GM18502 (cell line): ENCODE measurements around the gene PRR35.

Experiments
- ATAC-seq: cut with Tn5 transposase; IDR thresholded peaks from one replicate; pipeline ENCODE4 v1.9.1; 2021; ENCODE audit warnings: mild to moderate bottlenecking; ENCODE audit not compliant: unreplicated experiment, poor library complexity

The PRR35 gene

DNA sequence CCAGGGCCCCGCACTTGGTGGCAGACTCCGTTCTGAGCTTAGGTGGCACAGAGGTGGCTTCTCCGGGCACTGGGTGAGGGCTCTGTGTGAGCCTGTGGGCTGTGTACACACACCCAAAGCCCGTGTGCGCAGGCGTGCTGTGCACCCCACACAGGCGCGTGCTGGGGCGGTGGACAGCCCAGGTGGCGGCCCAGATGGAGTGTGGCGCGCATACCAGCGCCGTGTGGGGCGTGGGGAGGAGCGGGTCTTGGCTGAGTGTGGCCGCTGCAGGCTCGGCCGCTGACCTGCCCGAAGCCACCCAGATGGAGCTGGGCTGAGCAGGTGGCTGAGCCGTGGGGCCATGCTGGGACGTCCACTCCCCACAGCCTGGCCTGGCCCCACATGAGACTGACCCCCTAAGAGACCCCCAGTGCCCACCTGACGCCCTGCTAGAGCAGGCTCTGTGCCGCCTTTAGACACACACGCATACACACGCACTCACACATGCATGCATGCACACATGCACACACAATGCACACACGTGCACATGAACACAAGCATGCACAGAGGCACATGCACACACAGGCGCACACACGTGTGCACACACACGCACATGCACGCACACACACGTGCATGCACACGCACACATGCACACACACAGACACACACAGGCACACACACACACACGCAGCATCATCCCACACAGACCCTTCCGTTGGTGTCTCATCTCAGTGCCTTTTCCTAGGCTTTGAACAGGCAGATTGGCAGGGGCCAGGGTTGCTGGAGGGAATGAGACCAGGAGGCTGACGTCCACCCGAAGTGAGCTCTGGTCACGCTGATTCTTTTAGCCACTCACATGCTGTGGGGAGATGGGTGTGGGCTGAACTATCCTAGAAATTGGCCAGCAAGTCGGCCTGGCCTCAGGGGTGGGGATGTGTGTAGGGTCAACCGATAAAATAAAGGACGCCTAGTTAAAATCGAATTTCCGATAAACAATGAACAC, 2.1 kb downstream of the PRR35 start:
- no peak for ATAC-seq

DNA sequence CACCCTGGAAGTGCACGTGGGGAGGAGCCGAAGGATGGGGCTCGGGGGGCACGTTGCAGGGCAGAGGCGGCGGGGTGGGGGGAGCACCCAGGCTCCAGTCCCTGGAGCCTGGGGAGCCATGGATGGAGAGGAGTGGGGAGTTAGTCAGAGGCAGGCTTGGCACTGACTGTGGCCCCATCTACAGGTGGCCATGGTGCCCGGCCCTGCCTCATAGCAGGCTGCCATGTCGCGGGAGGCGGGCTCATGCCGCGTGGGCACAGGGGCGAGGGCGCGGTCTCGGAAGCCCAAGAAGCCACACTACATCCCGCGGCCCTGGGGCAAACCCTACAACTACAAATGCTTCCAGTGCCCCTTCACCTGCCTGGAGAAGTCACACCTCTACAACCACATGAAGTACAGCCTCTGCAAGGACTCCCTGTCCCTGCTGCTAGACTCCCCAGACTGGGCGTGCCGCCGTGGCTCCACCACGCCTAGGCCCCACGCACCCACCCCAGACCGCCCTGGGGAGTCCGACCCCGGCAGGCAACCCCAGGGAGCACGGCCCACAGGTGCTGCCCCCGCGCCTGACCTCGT, 3.0 kb downstream of the PRR35 start:
- ATAC-seq = no peak

DNA sequence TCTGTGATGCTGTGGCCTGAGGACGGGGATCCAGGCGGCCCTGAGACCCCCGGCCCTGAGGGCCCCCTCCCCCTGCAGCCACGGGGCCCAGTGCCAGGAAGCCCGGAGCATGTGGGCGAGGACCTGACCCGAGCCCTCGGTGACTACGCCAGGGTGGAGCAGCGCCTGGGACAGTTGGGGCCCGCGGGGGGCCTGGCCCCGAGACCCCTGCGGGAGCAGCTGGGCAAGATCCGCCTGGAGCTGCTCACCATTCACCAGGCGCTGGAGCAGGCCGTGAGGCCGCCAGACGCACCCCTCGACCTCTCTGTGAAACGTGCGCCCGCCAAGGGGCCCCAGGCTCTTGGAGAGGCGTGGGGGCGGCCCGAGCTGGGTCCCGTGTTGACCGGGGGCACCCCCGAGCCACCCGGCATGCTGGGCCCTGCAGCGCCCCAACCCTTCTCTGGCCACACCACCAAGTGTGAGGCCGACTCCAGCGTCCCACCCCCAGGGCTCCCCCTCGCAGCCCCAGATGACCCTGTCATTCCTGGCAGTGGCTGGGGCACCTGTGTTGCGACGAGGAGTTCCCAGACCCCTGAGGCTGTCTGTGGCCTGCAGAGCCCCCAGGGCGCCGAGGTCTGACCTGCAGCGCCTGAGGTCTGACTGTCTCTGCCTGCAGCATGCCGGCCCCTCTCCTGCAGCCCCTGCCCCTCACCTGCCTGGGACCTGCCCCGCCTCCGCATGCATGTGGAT, 4.7 kb downstream of the PRR35 start:
- no peak for ATAC-seq

DNA sequence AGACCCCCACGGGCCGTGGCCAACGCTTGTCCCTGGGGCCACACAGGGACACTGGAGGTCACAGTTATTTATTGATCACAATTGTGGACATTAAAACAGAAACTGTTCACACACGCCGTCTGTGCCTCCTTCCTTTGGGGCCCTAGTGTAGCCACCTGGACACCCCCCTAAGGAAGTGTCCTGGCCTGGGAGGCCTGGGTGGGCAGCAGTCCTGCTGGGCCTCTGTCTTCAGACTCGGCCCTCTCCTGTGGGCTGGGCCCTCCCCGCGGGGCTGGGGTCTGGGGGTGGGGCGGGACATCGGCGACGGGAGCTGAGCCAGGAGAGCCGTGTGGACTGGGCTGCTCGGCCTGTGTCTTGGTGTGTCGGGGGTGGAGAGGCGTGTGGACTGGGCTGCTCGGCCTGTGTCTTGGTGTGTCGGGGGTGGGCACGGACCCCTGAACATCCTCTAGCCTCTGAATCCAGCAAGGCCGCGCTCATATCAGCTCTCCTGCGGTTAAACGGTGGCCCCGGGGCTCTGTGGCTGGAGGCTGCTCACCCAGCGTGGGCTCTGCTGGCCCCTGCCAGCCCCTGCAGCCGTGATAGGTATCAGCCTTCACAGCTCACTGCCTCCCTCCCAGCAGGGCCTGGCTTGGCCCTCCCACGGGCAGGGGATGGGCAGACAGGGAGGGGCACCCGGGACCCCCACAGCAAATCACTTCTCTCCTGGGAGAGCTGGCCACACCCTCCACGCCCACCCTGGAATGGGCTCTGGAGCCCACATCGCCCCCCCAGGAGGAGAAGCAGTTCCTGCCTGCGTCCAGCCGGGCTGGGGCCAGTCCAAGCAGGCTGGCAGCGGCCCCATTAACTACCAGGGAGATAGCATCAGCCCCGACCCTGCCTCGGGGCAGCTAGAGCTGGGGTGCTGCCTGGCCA, 5.5 kb downstream of the PRR35 start:
- ATAC-seq = no peak

DNA sequence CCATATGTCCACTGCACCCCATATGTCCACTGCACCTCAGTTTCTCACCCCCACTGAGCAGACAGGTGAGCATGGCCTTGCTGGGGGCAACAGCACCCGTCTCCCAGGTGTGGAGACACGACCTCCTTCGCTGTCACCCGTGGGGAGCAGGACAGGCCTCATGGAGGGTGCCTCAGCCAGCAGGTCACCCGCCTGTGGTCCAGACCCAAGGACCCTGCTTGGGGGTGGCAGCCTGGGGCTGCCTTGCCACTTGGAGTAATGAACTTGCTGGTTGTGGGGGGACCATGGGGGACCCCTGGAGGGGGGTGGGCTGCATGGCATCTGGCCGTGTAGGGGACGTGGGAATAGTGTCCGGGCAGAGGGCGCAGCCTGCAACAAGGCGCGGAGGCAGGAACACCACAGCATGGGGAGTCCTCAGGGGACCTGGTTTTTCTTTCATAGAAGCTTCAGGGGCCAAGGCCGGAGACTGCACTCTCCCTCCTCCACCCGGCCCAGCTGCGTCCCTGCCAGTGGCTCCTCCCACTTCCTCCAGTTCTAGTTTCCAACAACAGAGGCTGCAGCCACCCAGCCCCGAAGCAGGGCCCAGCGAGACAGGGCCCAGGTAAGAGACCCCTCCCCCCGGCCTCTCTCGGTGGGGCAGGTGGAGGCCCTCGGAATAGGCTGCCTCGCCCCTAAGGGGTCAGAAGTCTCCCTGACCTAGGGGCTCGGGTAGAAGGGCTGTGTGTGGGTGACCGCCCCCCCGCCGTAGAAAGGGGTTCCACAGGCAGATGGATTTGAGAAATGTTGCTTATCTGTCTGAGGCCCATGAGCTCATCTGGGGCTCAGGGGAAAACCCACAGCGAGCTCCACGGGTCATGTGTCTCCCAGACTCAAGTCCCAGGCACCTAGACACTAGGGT, 6.5 kb downstream of the PRR35 start, which contains the start of gene NHLRC4:
NHLRC4 (plus strand) TSS at position 531 of the 898 bp plus-strand sequence. CDS start 1,043 bp downstream, outside the sequence.
- ATAC-seq = peak; percentile 58

DNA sequence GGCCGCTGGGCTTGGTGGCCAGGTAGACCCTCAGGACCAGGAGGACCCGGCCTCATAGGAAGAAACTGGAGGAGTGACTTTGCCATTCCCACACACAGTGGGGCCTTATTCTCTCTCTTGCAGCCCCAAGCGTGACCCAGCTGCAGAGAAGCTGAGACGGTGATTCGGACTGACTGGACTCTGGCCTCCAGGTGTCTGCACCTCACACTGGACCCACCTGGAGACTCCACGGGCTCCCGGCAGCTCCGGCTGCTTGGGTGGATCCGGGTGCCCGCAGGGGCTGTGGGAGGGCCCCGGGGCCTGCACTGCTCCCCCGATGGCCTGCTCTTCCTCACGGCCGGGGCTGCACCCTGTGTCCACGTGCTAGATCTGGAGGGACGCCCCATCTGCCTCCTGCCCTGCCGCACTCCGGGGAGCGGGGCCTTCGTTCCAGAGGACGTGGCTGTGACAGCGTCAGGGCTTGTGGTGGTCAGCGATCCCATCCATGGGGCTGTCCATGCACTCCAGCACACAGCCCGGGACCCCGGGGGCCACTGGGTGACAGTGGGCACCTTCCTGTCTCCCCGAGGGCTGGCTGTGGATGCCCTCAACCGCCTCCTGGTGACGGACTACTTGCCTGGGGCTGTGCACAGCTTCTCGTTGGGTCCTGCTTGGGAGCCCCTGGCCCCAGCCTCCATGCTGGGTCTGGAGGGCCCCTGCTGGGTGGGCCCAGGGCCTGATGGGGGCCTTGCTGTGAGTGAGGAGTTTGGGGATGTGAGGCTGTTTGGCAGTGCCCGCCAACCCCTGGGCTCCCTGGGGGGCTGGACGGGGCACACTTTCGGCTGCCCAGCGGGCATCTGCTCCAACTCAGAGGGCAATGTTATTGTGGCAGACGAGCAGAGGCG, 7.4 kb downstream of the PRR35 start:
- no peak for ATAC-seq

DNA sequence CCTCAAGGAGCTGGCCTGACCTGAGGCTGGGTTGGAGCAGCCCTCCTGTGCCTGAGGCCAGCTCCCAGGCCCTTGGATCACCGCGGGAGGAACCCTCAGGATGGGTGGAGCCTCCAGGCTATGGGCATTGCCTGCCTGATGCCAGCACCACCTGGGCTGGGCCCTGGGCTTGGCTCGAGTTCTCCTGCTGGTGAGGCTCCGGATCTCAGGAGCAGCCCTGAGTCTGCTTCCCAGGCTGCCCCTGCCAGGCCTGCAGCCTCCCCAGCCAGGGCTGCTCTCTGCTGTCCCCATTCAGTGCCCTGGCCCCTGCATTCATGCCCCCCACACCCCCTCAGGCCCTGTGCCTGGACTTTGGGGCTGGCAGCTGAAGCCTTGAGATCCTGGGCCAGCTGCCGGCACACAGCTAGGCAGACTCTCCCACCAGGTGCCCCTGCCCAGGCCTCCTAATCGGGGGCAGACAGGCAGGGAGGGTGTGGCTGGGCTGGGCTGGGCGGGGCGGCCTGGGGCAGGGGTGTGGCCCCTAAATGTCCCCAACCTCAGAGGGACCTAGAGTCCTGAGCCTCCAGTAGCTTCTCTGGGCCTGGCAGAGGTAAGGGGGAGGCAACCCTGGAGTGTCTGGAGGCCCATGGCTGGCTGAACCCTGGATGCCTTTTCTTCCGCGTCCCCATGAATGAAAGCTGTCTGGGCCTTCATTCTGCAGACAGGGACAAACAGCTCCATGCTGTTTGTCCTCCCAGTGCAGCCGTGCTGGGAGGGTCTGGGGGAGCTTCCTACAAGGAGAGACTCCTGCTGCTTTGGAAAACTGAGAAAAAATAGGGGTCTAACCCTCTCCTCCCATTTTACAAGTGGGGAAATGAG, 8.4 kb downstream of the PRR35 start:
- ATAC-seq = no peak

DNA sequence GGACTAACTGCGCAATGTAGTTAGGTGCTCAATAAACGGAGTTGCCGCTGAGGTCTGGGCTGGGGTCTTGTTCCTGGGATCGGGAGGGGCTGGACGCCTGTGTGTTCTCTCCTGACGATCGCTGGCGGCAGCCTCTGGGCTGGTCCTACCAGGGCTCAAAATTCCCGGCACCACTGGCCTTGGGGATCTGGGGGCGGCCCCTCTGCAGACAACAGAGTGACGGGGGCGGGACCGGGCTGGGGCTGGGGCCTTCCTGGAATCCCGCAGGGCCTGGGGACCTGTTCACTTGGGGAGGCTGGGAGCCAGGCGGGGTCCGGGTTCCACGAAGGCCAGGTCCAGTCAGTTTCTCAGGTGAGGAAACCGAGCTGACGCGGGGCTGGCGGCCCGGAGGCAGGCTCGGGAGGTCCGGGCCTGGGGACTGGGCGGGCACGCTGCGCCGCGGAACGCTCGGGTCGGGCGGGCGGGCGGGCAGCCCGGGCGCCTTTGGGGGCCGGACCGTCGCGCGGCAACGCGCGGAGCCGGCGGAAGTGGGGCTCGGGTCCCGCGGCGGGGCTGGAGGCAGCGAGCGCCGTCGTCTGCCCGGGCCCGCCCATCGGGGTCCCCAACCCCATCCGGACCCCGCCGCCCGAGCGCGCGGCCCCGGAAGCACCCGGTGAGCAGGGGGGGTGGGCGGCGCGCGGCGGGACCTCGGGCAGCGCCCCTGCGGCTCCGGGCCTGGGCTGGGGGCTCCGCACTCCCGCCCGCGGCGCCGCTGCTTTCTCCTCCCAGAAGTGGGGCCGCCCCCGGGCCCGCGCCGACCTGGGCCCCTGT, 9.5 kb downstream of the PRR35 start, which contains the start of gene PIGQ:
PIGQ (plus strand) TSS at position 524 of the 810 bp plus-strand sequence. CDS start 4,107 bp downstream, outside the sequence.
- ATAC-seq = peak; percentile 55

DNA sequence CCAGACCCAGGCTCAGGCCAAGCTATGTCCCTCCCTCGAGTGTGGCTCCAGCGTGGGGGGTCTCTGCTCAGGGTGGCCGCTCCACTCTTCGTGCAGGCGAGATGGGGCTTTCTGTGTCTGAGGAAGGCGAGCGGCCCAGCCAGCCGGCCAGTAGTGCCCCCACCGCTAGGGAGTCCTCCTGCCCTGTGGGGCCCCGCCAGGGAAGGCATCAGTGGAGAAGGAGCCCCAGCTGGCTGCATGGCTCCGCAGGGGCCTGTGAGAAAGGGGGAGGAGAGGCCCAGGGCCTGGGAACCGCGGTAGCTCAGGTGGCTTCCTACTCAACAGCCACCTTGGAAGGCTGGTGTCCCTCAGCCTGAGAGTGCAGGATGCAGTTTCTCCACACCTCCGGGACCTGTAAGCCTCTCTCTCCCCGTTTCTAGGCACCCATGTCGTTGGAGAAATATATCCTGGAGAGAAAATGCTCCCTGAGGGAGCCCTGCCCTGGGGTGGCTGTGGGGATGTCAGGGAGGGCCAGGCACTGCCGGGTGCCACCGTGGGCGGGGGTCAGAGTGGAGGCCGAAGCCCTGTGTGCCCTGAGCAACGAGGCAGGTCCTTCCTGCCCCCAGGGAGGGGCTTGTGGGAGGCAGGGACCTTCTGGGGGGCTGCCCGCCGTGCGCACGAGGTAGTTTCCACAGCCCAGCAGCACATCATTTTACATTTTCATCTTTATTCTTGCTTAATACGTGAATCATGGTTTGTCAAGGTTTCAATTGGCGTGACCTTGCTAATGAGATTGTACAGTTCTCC, 12.9 kb downstream of the PRR35 start:
- no peak for ATAC-seq

DNA sequence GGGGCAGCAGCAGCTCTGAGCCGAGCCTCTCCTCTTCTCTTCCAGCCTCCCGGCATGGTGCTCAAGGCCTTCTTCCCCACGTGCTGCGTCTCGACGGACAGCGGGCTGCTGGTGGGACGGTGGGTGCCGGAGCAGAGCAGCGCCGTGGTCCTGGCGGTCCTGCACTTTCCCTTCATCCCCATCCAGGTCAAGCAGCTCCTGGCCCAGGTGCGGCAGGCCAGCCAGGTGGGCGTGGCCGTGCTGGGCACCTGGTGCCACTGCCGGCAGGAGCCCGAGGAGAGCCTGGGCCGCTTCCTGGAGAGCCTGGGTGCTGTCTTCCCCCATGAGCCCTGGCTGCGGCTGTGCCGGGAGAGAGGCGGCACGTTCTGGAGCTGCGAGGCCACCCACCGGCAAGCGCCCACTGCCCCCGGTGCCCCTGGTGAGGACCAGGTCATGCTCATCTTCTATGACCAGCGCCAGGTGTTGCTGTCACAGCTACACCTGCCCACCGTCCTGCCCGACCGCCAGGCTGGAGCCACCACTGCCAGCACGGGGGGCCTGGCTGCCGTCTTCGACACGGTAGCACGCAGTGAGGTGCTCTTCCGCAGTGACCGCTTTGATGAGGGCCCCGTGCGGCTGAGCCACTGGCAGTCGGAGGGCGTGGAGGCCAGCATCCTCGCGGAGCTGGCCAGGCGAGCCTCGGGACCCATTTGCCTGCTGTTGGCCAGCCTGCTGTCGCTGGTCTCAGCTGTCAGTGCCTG, 14.0 kb downstream of the PRR35 start:
- no peak for ATAC-seq

DNA sequence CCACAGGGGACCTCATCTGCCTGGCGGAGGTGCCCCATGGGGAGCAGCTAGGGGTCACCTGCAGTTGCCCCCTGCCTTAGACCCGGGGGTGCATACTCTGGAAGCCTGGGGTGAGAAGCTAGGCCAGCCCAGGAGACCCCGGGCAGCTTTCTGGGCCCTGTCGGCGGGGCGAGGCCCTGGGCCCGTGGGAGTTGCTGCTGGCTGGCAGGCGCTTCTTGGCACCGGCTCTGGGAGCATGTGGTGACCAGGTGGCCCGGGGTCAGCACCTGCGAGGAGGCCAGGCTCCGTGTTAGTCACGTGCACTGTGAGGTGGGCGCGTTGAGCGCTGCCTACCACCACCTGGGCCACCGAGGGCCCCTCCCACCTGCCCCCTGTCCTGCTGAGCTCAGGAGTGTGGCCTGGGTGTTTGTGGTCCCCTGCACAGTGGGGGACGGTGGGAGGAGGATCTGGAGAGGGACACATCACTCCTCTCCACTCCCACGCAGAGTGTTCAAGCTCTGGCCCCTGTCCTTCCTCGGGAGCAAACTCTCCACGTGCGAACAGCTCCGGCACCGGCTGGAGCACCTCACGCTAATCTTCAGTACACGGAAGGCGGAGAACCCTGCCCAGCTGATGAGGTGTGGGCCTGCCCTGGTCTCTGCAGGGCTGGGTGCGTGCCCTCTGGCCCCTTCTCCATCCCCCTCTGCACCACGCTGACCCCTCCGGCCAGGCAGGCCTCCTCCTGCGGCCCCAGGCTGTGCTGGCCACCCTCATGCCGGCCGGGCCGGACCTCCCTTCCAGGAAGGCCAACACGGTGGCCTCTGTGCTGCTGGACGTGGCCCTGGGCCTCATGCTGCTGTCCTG, 15.4 kb downstream of the PRR35 start:
- ATAC-seq = no peak

DNA sequence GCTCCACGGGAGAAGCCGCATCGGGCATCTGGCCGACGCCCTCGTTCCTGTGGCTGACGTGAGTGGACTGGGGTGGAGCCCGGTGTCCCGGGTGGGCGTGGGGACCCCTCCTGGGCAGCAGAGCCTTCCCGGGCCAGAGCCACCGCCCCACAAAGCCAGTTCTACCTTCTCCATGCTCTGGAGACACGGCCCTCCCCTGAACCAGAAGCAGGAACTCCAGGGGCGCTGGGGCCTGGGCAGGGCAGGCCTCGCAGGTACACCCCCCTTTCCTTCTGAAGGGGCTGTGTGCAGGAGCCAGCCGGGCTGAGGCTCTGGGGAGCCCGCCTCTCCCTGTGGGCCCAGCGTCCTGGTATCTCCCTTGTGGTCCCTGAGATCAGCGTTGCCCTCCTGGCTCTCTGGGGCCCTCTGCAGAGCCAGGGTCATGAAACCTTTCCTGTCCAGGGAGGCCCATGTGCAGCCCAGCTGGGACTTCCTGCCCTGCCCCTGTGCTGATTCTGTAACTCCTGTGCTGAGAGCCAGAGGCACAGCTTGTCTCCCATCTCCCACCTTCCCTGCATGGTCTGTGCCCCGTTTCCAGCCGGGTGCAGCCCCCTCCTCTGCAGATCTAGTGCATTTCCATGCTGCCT, 16.1 kb downstream of the PRR35 start:
- ATAC-seq = no peak

DNA sequence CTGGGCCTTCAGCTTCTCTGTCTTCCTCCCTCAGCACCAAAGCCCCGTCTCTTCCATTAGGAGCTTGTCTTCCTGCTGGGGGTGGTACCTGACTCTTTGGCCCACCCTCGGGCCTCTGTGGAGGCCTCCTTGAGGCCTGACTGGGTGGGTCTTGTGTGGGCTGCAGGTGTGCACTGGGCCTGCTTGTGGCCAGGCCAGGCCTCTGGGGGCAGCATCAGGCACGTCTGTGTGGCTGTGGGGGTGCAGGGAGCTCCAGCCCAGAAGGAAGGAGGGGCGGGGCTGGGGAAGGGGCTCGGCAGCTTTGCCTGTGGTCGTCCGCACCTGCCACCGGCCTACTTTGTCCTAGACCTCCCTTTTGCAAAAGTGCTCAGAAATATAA, 16.6 kb downstream of the PRR35 start:
- ATAC-seq = no peak
